ENCODE measurements around the gene SLC26A8.
"Not testable (repeated sequence)": the region's sequence is repeated elsewhere in the genome, so short reads cannot be mapped to it uniquely, and the experiment has no call there.

SLC26A8 gene

GRCh38 chr6:36050947-36051710, 26.7 kb upstream of the SLC26A8 start:
- no peak for DNase-seq (ENCODE audit: low read depth in 1 of 2, low spot score in 1 of 2)

- no peak for DNase-seq (ENCODE audit: low read depth in 1 of 2, low spot score in 1 of 2)
Measured at GRCh38 chr6:36050305-36050704, 25.9 kb upstream of the SLC26A8 start.

GRCh38 chr6:36049582-36049981, 25.1 kb upstream of the SLC26A8 start:
- no peak for DNase-seq (ENCODE audit: low read depth in 1 of 2, low spot score in 1 of 2)

GRCh38 chr6:36042618-36043260, 18.3 kb upstream of the SLC26A8 start:
- no peak for DNase-seq (ENCODE audit: low read depth in 1 of 2, low spot score in 1 of 2)

GRCh38 chr6:36040958-36041357, 16.5 kb upstream of the SLC26A8 start:
- no peak for DNase-seq (ENCODE audit: low read depth in 1 of 2, low spot score in 1 of 2)

- no peak for DNase-seq (ENCODE audit: low read depth in 1 of 2, low spot score in 1 of 2)
Measured at GRCh38 chr6:36039112-36039511, 14.7 kb upstream of the SLC26A8 start.

- DNase-seq (ENCODE audit: low read depth in 1 of 2, low spot score in 1 of 2) = no peak
Measured at GRCh38 chr6:36038120-36038876, 13.9 kb upstream of the SLC26A8 start.

- DNase-seq (ENCODE audit: low read depth in 1 of 2, low spot score in 1 of 2) = no peak
Measured at GRCh38 chr6:36035225-36035624, 10.8 kb upstream of the SLC26A8 start.

GRCh38 chr6:36034441-36034840, 10.0 kb upstream of the SLC26A8 start:
- no peak for DNase-seq (ENCODE audit: low read depth in 1 of 2, low spot score in 1 of 2)

GRCh38 chr6:36033935-36034334, 9.5 kb upstream of the SLC26A8 start:
- no peak for DNase-seq (ENCODE audit: low read depth in 1 of 2, low spot score in 1 of 2)

GRCh38 chr6:36033144-36033543, 8.7 kb upstream of the SLC26A8 start:
- not testable (repeated sequence) for DNase-seq (ENCODE audit: low read depth in 1 of 2, low spot score in 1 of 2)

GRCh38 chr6:36032261-36032660, 7.8 kb upstream of the SLC26A8 start:
- no peak for DNase-seq (ENCODE audit: low read depth in 1 of 2, low spot score in 1 of 2)

GRCh38 chr6:36029464-36029863, 5.0 kb upstream of the SLC26A8 start:
- DNase-seq (ENCODE audit: low read depth in 1 of 2, low spot score in 1 of 2) = no peak

- DNase-seq (ENCODE audit: low read depth in 1 of 2, low spot score in 1 of 2) = peak; percentile 48 to 54
Measured at GRCh38 chr6:36028877-36029324, 4.5 kb upstream of the SLC26A8 start.

- peak in 1 of 2 donors; percentile 21 for DNase-seq (ENCODE audit: low read depth in 1 of 2, low spot score in 1 of 2)
Measured at GRCh38 chr6:36028088-36028876, 3.8 kb upstream of the SLC26A8 start.

- peak; percentile 92 to 95 for DNase-seq (ENCODE audit: low read depth in 1 of 2, low spot score in 1 of 2)
Measured at GRCh38 chr6:36027501-36028087, 3.2 kb upstream of the SLC26A8 start, which contains the start of gene MAPK14. TSS of gene MAPK14 (plus strand) at chr6:36027808. CDS start at chr6:36028158, 350 bp downstream.

GRCh38 chr6:36025932-36026327, 1.5 kb upstream of the SLC26A8 start:
- DNase-seq (ENCODE audit: low read depth in 1 of 2, low spot score in 1 of 2) = no peak

- DNase-seq (ENCODE audit: low read depth in 1 of 2, low spot score in 1 of 2) = no peak
Measured at GRCh38 chr6:36025260-36025931, 955 bp upstream of the SLC26A8 start.

- DNase-seq (ENCODE audit: low read depth in 1 of 2, low spot score in 1 of 2) = no peak
Measured at GRCh38 chr6:36020154-36020553, 4.3 kb downstream of the SLC26A8 start.

GRCh38 chr6:36019167-36019566, 5.3 kb downstream of the SLC26A8 start:
- no peak for DNase-seq (ENCODE audit: low read depth in 1 of 2, low spot score in 1 of 2)

Data from activated T-helper 1 cell treated with anti-CD3 and anti-CD28 coated beads, Interleukin-2, amount 50 U/mL, for 16 hours (primary cell).